Lower leg skin (tissue), 4 donors: ENCODE results near the gene WASF3. TPM values are rescaled to one million over a fixed set of nuclear protein-coding genes. Genes with fewer than 3 reads are reported as not detected.

Source experiments
- DNase-seq, 2 donors: peaks; one replicate each; pipeline ENCODE4 v3.0.0-alpha.2; 2019; ENCODE audit warnings: low spot score in 2 of 2
- H3K4me3 ChIP-seq: fragments of 200-600 bp; sonication (generic); 2 replicates; pipeline ENCODE4 v1.5.1; 2017; ENCODE audit warnings: mild to moderate bottlenecking, low read depth; ENCODE audit not compliant: poor library complexity, severe bottlenecking
- POLR2A ChIP-seq, 2 donors: fragments of 450-650 bp; IDR thresholded peaks; one replicate each; pipeline ENCODE4 v1.6.1; 2016 to 2017; ENCODE audit warnings: antibody characterized with exemption in 2 of 2, mild to moderate bottlenecking in 1 of 2, moderate library complexity in 1 of 2
- WGBS, 2 donors: methylation state at CpG; one replicate each; pipeline ENCODE4 v1.1.5; 2018; 5-methylcytosine and 5-hydroxymethylcytosine counted together
- intact Hi-C: fragments of 100-400 bp; cut with DNase I; formaldehyde crosslinking; loops from one replicate; pipeline ENCODE4 v1.15.0; 2023; ENCODE audit warnings: low total_unique reads
- total RNA-seq, 4 donors: library from RNA; depleted of rRNA; stranded (reverse); fragments of >200 nt; gene quantifications; one replicate each; pipeline ENCODE4 v1.1.0, GENCODE V29; 2016
- TF ChIP-seq, protein P1 (sequence below), 3 donors: fragments of 450-650 bp; IDR thresholded peaks; one replicate each; pipeline ENCODE4 v1.5.1; 2016; ENCODE audit warnings: antibody characterized with exemption in 3 of 3, mild to moderate bottlenecking in 3 of 3, moderate library complexity in 2 of 3

Gene WASF3
- total RNA-seq, 4 donors from 2014 or later = 3.4 to 12.8 (median 6.7) TPM

DNA sequence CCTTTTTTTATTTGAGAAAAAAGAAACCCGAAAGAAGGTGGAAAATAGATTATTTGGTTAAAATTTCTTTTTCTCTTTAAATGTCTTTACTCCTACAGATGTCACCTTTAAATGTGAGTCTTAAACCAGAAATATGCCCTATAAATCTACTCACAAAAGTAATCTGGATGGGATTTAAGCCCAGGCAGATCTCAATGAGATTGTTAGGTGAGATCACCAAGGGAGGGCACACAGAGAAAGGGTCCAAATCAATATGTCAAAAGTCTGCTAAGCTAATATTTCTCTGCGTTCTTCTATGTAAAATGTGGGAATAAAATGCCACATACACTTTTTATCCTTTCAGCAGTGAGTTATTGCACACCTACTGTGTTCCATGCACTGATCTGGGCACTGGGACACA, 32.9 kb downstream of the WASF3 start:
- H3K4me3 ChIP-seq = no peak overlapping the region
- no peak for TF ChIP-seq POLR2A (IDR thresholded peaks at IDR 0.05)
- TF ChIP-seq, protein P1, sequence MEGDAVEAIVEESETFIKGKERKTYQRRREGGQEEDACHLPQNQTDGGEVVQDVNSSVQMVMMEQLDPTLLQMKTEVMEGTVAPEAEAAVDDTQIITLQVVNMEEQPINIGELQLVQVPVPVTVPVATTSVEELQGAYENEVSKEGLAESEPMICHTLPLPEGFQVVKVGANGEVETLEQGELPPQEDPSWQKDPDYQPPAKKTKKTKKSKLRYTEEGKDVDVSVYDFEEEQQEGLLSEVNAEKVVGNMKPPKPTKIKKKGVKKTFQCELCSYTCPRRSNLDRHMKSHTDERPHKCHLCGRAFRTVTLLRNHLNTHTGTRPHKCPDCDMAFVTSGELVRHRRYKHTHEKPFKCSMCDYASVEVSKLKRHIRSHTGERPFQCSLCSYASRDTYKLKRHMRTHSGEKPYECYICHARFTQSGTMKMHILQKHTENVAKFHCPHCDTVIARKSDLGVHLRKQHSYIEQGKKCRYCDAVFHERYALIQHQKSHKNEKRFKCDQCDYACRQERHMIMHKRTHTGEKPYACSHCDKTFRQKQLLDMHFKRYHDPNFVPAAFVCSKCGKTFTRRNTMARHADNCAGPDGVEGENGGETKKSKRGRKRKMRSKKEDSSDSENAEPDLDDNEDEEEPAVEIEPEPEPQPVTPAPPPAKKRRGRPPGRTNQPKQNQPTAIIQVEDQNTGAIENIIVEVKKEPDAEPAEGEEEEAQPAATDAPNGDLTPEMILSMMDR (IDR thresholded peaks at IDR 0.05) = no peak
- WGBS, 2 donors = 92% methylated on average over 2 of the region's 2 CpGs
- intact Hi-C loops = no loop called here
- DNase-seq = no peak

- WGBS, 2 donors = 67% methylated on average over 4 of the region's 4 CpGs
- no peak for TF ChIP-seq POLR2A (IDR thresholded peaks at IDR 0.05)
- TF ChIP-seq, protein P1 (IDR thresholded peaks at IDR 0.05) = no peak
- intact Hi-C loops = no loop called here
- no peak for DNase-seq
- no peak overlapping the region for H3K4me3 ChIP-seq
These were observed 33.5 kb downstream of the WASF3 start for GRCh38 chr13:26590951-26591350.

DNA sequence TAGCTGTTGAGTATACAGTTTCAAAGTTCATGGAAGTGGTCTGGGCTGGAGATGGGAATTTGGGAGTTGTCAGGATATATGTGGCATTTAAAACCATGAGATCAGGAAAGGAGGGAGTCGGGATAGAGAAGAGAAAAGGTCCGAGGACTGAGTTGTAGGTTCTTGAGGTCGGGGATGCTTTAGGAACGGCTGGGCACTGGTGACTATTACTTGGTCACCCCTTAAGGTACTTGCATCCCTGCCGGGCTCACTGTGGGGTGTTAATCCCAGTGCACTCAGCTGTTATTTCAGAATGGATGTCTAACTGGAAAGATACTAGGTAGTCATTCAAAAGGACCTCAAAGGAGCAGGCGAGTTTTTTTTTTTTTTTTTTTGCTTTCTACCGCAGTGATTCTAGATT, 34.2 kb downstream of the WASF3 start:
- intact Hi-C loops = no loop called here
- DNase-seq = no peak
- TF ChIP-seq POLR2A (IDR thresholded peaks at IDR 0.05) = no peak
- TF ChIP-seq, protein P1 (IDR thresholded peaks at IDR 0.05) = no peak
- H3K4me3 ChIP-seq = no peak overlapping the region
- 88 to 90% methylated on average over 7 of the region's 7 CpGs for WGBS, 2 donors

GRCh38 chr13:26593661-26594060, 36.2 kb downstream of the WASF3 start:
- 82 to 86% methylated on average over 1 of the region's 1 CpG for WGBS, 2 donors
- intact Hi-C loops = no loop called here
- TF ChIP-seq POLR2A (IDR thresholded peaks at IDR 0.05) = no peak
- TF ChIP-seq, protein P1 (IDR thresholded peaks at IDR 0.05) = no peak
- no peak for DNase-seq
- H3K4me3 ChIP-seq = no peak overlapping the region

DNA sequence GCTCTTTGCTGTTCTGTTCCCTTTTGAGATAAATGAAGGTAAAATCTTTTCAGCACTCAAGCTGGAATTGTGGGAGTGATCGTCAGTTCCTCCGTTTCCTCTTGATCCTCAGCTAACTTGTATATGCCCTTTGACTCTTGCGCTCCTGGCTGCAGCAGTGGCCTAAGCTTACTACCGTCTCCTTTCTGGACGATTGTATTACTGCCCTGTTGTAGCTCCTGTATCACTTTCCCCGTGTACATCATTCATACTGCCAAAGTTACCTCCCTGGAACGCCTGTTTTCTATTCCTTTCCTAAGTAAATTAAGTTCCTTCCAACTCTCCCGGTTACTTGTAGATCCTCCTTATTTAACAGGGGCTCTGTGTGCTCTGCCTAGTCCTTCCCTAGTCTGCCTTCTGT, 36.9 kb downstream of the WASF3 start:
- WGBS, 2 donors = 81 to 84% methylated on average over 8 of the region's 8 CpGs
- intact Hi-C loops = no loop called here
- DNase-seq = no peak

DNA sequence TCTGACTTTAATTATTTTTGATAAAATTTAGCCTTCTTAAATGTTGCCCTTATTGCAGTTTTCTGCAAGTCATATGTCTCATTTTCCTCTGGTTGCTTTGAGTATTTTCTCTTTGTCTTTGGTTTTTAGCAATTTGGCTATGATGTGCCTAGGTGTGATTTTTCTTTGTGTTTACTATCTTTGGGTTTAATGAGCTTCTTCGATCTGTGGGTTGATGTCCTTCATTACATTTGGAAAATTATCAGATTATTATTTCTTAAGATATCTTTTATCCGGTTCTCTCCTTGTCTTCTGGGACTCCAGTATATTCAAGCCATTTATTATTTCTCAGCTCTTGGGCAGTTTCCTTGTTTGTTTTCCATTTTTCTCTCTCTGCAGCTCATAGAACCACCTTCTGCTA, 39.0 kb downstream of the WASF3 start:
- no peak overlapping the region for H3K4me3 ChIP-seq
- 94 to 95% methylated on average over 2 of the region's 2 CpGs for WGBS, 2 donors
- TF ChIP-seq, protein P1 (IDR thresholded peaks at IDR 0.05) = no peak
- TF ChIP-seq POLR2A (IDR thresholded peaks at IDR 0.05) = no peak
- no peak for DNase-seq
- intact Hi-C loops = no loop called here

More for the DNA sequence above, 36.9 kb downstream of the WASF3 start:
- no peak for TF ChIP-seq POLR2A (IDR thresholded peaks at IDR 0.05)
- TF ChIP-seq, protein P1 (IDR thresholded peaks at IDR 0.05) = no peak
- no peak overlapping the region for H3K4me3 ChIP-seq
